ENCODE measurements around the gene ZNF701. TPM values are rescaled to one million over a fixed set of nuclear protein-coding genes. Genes with fewer than 3 reads are reported as not detected.
A peak's percentile ranks its signal among the peaks of the same experiment; 100 is the strongest.
"Not testable (repeated sequence)": the region's sequence is repeated elsewhere in the genome, so short reads cannot be mapped to it uniquely, and the experiment has no call there.

The ZNF701 gene
- total and polyA plus RNA-seq, 2 experiments from 2014 or later, result 6.7 TPM

GRCh38 chr19:52542984-52543664 lies 27.0 kb upstream of the ZNF701 start:
- Histone ChIP-seq H3K9me3 (ENCODE audit: low read depth) (no peaks in the 10 kb centered on the region), H4K20me1 (ENCODE audit: insufficient read depth) (no peaks in the 10 kb centered on the region), H3K4me3 (no peak overlapping the region), H3K4me1 (ENCODE audit: insufficient read depth) (no peaks in the 10 kb centered on the region), H3K79me2 (ENCODE audit: insufficient read depth) (peaks cover 30% of the 10 kb centered on the region), H3K4me2 (ENCODE audit: unreplicated experiment) (no peak overlapping the region), H3K27ac (no peak overlapping the region), H3F3A (ENCODE audit: insufficient read depth) (no peaks in the 10 kb centered on the region), H3K9ac (no peak overlapping the region), H3K36me3 (ENCODE audit: low read depth) (peaks cover 19% of the 10 kb centered on the region; the same call in 1 of the 2 replicates), H2AFZ (no peak overlapping the region), H3K9me2 (ENCODE audit: insufficient read depth) (no peaks in the 10 kb centered on the region), H3K27me3 (replicated peaks; ENCODE audit: insufficient read depth) (no peaks in the 10 kb centered on the region)
- DNase-seq, result no peak
- in situ Hi-C loops (cut with MboI), result no loop called here
- 68 to 77% methylated on average over 8 of the region's 8 CpGs for WGBS, 2 experiments (ENCODE audit: low coverage in 1 of 2, low lambda C conversion rate in 2 of 2, missing lambda C conversion rate in 2 of 2)
- no peak for TF ChIP-seq EZH2 (IDR thresholded peaks at IDR 0.05; ENCODE audit: insufficient read depth, poor library complexity, severe bottlenecking)
- TF ChIP-seq EZH2phosphoT487 (IDR thresholded peaks at IDR 0.05; ENCODE audit: insufficient read depth, low read depth), result no peak

- WGBS, 2 experiments (ENCODE audit: low coverage in 1 of 2, low lambda C conversion rate in 2 of 2, missing lambda C conversion rate in 2 of 2), result 97 to 98% methylated on average over 15 of the region's 15 CpGs
- Histone ChIP-seq H3K9me3 (ENCODE audit: low read depth) (peaks cover 18% of the 10 kb centered on the region), H3K4me2 (ENCODE audit: unreplicated experiment) (no peak overlapping the region), H4K20me1 (ENCODE audit: insufficient read depth) (no peaks in the 10 kb centered on the region), H3K79me2 (ENCODE audit: insufficient read depth) (no peaks in the 10 kb centered on the region; the same call in 1 of the 2 replicates), H2AFZ (no peak overlapping the region), H3F3A (ENCODE audit: insufficient read depth) (peaks cover 11% of the 10 kb centered on the region; the same call in 1 of the 2 replicates), H3K9me2 (ENCODE audit: insufficient read depth) (no peaks in the 10 kb centered on the region), H3K4me1 (ENCODE audit: insufficient read depth) (no peaks in the 10 kb centered on the region), H3K27me3 (replicated peaks; ENCODE audit: insufficient read depth) (no peaks in the 10 kb centered on the region), H3K9ac (no peak overlapping the region), H3K36me3 (ENCODE audit: low read depth) (peaks cover 64% of the 10 kb centered on the region), H3K4me3 (no peak overlapping the region), H3K27ac (no peak overlapping the region)
- DNase-seq, result peak; percentile 1
- TF ChIP-seq EZH2 (IDR thresholded peaks at IDR 0.05; ENCODE audit: insufficient read depth, poor library complexity, severe bottlenecking), result no peak
- TF ChIP-seq EZH2phosphoT487 (IDR thresholded peaks at IDR 0.05; ENCODE audit: insufficient read depth, low read depth), result no peak
- in situ Hi-C loops (cut with MboI), result no loop called here
These were observed 15.7 kb upstream of the ZNF701 start for GRCh38 chr19:52554216-52554971.

GRCh38 chr19:52557231-52557995 lies 12.7 kb upstream of the ZNF701 start:
- Histone ChIP-seq H3K9ac (no peak overlapping the region), H3K27ac (no peak overlapping the region), H3F3A (ENCODE audit: insufficient read depth) (peaks cover 11% of the 10 kb centered on the region; the same call in 1 of the 2 replicates), H3K9me2 (ENCODE audit: insufficient read depth) (no peaks in the 10 kb centered on the region), H3K36me3 (ENCODE audit: low read depth) (peaks cover 43% of the 10 kb centered on the region), H3K4me3 (no peak overlapping the region), H2AFZ (no peak overlapping the region), H4K20me1 (ENCODE audit: insufficient read depth) (no peaks in the 10 kb centered on the region), H3K4me2 (ENCODE audit: unreplicated experiment) (no peak overlapping the region), H3K27me3 (replicated peaks; ENCODE audit: insufficient read depth) (no peaks in the 10 kb centered on the region), H3K4me1 (ENCODE audit: insufficient read depth) (no peaks in the 10 kb centered on the region), H3K9me3 (ENCODE audit: low read depth) (peaks cover 18% of the 10 kb centered on the region), H3K79me2 (ENCODE audit: insufficient read depth) (no peaks in the 10 kb centered on the region)
- DNase-seq, result no peak
- TF ChIP-seq EZH2phosphoT487 (IDR thresholded peaks at IDR 0.05; ENCODE audit: insufficient read depth, low read depth) (no peak), EZH2 (IDR thresholded peaks at IDR 0.05; ENCODE audit: insufficient read depth, poor library complexity, severe bottlenecking) (no peak)
- in situ Hi-C loops (cut with MboI), result no loop called here
- 96 to 97% methylated on average over 14 to 16 of the region's 16 CpGs for WGBS, 2 experiments (ENCODE audit: low coverage in 1 of 2, low lambda C conversion rate in 2 of 2, missing lambda C conversion rate in 2 of 2)

GRCh38 chr19:52558732-52559445 lies 11.2 kb upstream of the ZNF701 start:
- in situ Hi-C loops (cut with MboI); H2AFZ ChIP-seq; H3K9me2 ChIP-seq (ENCODE audit: insufficient read depth); H3K27me3 ChIP-seq (replicated peaks; ENCODE audit: insufficient read depth); H3K27ac ChIP-seq; H3K79me2 ChIP-seq (ENCODE audit: insufficient read depth); H3K9ac ChIP-seq; H3K4me1 ChIP-seq (ENCODE audit: insufficient read depth); H4K20me1 ChIP-seq (ENCODE audit: insufficient read depth); H3K4me2 ChIP-seq (ENCODE audit: unreplicated experiment); H3K4me3 ChIP-seq; DNase-seq: not testable (repeated sequence)
- Histone ChIP-seq H3F3A (ENCODE audit: insufficient read depth) (peaks cover 10% of the 10 kb centered on the region; the same call in 1 of the 2 replicates), H3K36me3 (ENCODE audit: low read depth) (peaks cover 36% of the 10 kb centered on the region), H3K9me3 (ENCODE audit: low read depth) (peaks cover 17% of the 10 kb centered on the region)
- 71 to 72% methylated on average over 5 of the region's 5 CpGs for WGBS, 2 experiments (ENCODE audit: low coverage in 1 of 2, low lambda C conversion rate in 2 of 2, missing lambda C conversion rate in 2 of 2)

GRCh38 chr19:52561611-52562010 lies 8.5 kb upstream of the ZNF701 start:
- H2AFZ ChIP-seq; H3K27me3 ChIP-seq (replicated peaks; ENCODE audit: insufficient read depth); H3K9me2 ChIP-seq (ENCODE audit: insufficient read depth); H3K79me2 ChIP-seq (ENCODE audit: insufficient read depth); H3K4me1 ChIP-seq (ENCODE audit: insufficient read depth); DNase-seq; H3F3A ChIP-seq (ENCODE audit: insufficient read depth); H3K4me3 ChIP-seq; H3K27ac ChIP-seq; H3K4me2 ChIP-seq (ENCODE audit: unreplicated experiment); H3K9me3 ChIP-seq (ENCODE audit: low read depth); H3K9ac ChIP-seq; H4K20me1 ChIP-seq (ENCODE audit: insufficient read depth); in situ Hi-C loops (cut with MboI): not testable (repeated sequence)
- H3K36me3 ChIP-seq (ENCODE audit: low read depth), result peaks cover 25% of the 10 kb centered on the region; the same call in 1 of the 2 replicates
- 97% methylated on average over 8 of the region's 8 CpGs for WGBS, 2 experiments (ENCODE audit: low coverage in 1 of 2, low lambda C conversion rate in 2 of 2, missing lambda C conversion rate in 2 of 2)
